HL-60 (cell line): ENCODE data around the gene ENOX1.

ENCODE experiments used
- GABPA ChIP-seq: IDR thresholded peaks from 2 replicates; pipeline ENCODE4 v1.6.1; 2012; ENCODE audit warnings: low read depth
- POLR2AphosphoS5 ChIP-seq: IDR thresholded peaks from 2 replicates; pipeline ENCODE4 v1.6.1; 2012; ENCODE audit warnings: low read depth
- SPI1 ChIP-seq: IDR thresholded peaks from 2 replicates; pipeline ENCODE4 v1.6.1; 2012; ENCODE audit warnings: low read depth, mild to moderate bottlenecking, borderline replicate concordance
- TF ChIP-seq, protein P1 (sequence below): IDR thresholded peaks from one replicate; pipeline ENCODE4 v1.5.1; 2011; ENCODE audit warnings: low read length, control low read depth, inconsistent platforms; ENCODE audit not compliant: insufficient read depth
- TF ChIP-seq, protein P2 (sequence below): IDR thresholded peaks from 2 replicates; pipeline ENCODE4 v1.6.1; 2012; ENCODE audit warnings: low read depth; ENCODE audit not compliant: insufficient replicate concordance

DNA sequence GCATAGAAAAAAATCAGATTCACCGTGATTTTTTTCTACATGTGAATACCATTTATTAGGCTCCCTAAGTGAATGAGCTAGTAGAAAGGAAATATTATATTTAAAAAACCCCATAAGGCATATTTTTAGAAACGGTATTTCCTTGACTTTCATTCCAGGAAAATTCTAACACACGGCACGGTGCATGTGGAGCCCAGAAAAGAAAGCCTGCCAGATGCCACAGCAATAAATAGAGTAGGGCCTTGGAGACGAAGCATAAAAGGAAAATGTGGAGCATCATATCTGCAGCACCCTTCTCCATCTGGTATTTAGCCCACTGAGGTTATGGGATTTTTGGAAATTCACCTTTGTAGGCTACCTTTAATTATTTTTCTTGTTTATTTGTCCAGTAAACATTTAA lies 314.4 kb downstream of the ENOX1 start:
- TF ChIP-seq, protein P1, sequence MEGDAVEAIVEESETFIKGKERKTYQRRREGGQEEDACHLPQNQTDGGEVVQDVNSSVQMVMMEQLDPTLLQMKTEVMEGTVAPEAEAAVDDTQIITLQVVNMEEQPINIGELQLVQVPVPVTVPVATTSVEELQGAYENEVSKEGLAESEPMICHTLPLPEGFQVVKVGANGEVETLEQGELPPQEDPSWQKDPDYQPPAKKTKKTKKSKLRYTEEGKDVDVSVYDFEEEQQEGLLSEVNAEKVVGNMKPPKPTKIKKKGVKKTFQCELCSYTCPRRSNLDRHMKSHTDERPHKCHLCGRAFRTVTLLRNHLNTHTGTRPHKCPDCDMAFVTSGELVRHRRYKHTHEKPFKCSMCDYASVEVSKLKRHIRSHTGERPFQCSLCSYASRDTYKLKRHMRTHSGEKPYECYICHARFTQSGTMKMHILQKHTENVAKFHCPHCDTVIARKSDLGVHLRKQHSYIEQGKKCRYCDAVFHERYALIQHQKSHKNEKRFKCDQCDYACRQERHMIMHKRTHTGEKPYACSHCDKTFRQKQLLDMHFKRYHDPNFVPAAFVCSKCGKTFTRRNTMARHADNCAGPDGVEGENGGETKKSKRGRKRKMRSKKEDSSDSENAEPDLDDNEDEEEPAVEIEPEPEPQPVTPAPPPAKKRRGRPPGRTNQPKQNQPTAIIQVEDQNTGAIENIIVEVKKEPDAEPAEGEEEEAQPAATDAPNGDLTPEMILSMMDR = no peak
- TF ChIP-seq, protein P2, sequence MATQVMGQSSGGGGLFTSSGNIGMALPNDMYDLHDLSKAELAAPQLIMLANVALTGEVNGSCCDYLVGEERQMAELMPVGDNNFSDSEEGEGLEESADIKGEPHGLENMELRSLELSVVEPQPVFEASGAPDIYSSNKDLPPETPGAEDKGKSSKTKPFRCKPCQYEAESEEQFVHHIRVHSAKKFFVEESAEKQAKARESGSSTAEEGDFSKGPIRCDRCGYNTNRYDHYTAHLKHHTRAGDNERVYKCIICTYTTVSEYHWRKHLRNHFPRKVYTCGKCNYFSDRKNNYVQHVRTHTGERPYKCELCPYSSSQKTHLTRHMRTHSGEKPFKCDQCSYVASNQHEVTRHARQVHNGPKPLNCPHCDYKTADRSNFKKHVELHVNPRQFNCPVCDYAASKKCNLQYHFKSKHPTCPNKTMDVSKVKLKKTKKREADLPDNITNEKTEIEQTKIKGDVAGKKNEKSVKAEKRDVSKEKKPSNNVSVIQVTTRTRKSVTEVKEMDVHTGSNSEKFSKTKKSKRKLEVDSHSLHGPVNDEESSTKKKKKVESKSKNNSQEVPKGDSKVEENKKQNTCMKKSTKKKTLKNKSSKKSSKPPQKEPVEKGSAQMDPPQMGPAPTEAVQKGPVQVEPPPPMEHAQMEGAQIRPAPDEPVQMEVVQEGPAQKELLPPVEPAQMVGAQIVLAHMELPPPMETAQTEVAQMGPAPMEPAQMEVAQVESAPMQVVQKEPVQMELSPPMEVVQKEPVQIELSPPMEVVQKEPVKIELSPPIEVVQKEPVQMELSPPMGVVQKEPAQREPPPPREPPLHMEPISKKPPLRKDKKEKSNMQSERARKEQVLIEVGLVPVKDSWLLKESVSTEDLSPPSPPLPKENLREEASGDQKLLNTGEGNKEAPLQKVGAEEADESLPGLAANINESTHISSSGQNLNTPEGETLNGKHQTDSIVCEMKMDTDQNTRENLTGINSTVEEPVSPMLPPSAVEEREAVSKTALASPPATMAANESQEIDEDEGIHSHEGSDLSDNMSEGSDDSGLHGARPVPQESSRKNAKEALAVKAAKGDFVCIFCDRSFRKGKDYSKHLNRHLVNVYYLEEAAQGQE = no peak
- no peak for TF ChIP-seq POLR2AphosphoS5
- no peak for TF ChIP-seq GABPA
- no peak for TF ChIP-seq SPI1
